HG03135 (cell line): ENCODE data around the gene PLD1.
"Not testable (repeated sequence)": the region's sequence is repeated elsewhere in the genome, so short reads cannot be mapped to it uniquely, and the experiment has no call there.

Experiments
- ATAC-seq: cut with Tn5 transposase; IDR thresholded peaks from one replicate; pipeline ENCODE4 v1.9.1; 2021; ENCODE audit warnings: mild to moderate bottlenecking, moderate library complexity; ENCODE audit not compliant: unreplicated experiment

Gene PLD1, protein sequence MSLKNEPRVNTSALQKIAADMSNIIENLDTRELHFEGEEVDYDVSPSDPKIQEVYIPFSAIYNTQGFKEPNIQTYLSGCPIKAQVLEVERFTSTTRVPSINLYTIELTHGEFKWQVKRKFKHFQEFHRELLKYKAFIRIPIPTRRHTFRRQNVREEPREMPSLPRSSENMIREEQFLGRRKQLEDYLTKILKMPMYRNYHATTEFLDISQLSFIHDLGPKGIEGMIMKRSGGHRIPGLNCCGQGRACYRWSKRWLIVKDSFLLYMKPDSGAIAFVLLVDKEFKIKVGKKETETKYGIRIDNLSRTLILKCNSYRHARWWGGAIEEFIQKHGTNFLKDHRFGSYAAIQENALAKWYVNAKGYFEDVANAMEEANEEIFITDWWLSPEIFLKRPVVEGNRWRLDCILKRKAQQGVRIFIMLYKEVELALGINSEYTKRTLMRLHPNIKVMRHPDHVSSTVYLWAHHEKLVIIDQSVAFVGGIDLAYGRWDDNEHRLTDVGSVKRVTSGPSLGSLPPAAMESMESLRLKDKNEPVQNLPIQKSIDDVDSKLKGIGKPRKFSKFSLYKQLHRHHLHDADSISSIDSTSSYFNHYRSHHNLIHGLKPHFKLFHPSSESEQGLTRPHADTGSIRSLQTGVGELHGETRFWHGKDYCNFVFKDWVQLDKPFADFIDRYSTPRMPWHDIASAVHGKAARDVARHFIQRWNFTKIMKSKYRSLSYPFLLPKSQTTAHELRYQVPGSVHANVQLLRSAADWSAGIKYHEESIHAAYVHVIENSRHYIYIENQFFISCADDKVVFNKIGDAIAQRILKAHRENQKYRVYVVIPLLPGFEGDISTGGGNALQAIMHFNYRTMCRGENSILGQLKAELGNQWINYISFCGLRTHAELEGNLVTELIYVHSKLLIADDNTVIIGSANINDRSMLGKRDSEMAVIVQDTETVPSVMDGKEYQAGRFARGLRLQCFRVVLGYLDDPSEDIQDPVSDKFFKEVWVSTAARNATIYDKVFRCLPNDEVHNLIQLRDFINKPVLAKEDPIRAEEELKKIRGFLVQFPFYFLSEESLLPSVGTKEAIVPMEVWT

DNA sequence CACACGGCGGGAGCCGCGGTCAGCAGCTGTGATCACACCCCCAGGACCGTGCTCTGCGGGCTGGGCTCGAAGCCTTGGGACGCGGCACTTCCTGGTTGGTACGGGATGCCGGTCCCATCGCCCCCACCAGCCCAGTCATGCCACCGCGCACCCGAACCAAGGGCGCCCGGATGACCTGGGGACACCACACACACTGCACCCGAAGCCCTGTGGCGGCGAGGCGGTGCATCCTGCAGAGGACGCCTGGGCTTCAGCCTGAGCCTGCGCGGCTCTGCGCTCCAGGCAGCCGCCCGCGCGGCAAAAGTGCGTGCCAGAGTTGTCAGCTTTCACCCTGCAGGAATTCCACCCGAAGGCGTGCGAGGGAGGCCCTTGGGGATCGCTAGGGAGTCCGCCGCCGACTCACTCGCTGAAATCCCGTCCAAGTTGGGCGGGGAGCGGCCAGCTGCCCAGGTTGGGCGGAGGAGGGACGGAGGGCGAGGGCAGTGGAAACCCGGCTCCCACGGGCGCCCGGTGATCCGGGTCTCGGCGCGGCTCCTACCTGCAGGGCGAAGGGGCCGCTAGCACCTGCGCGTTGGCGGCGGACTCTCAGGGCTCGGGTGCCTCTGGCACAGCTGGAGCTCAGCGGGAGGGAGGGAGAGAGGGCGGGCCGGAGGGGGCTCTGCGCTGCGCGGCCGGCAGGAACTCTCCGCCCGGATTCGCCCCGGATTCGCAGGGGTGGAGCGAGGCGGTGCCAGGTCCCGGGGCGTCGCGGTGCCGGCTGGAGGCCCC, at the start of gene PLD1:
TSS of gene PLD1 (minus strand) at position 623 of the 768 bp plus-strand sequence. CDS start 72,432 bp downstream, outside the sequence.
- peak; percentile 62 for ATAC-seq

DNA sequence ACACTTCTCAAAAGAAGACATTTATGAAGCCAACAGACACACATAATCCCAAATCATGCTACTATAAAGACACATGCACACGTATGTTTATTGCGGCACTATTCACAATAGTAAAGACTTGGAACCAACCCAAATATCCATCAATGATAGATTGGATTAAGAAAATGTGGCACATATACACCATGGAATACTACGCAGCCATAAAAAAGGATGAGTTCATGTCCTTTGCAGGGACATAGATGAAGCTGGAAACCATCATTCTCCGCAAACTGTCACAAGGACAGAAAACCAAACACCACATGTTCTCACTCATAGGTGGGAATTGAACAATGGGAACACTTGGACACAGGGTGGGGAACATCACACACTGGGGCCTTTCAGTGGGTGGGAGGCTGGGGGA, 48.5 kb upstream of the PLD1 start:
- ATAC-seq: not testable (repeated sequence)

DNA sequence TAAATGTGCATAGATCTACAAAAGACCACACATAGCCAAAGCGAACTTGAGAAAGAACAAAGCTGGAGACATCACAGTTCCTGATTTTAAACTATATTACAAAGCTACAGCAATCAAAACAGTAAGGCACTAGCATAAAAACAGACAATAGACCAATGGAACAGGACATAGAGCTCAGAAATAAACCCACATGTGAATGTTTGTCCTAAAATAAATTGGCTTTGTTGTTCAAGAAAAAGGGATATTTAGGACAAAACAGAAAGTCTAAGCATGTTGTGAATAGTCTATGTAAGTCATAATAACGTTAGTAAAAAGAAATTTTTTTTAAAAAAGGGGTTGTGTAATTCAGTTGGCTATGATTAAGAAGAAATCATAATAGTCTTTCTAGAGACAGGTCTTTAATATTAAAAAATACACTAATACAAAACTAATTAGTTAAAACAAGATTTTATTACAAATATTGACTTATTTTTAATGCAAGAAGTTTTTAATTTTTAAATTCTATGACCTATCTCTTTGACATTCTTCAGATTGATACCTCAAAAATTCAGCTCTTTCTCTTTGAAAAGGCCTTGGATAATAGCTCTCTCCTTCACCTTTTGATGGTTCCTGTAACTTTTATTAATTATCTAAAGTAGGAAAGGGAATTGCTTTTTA, 44.5 kb upstream of the PLD1 start:
- ATAC-seq: no peak

DNA sequence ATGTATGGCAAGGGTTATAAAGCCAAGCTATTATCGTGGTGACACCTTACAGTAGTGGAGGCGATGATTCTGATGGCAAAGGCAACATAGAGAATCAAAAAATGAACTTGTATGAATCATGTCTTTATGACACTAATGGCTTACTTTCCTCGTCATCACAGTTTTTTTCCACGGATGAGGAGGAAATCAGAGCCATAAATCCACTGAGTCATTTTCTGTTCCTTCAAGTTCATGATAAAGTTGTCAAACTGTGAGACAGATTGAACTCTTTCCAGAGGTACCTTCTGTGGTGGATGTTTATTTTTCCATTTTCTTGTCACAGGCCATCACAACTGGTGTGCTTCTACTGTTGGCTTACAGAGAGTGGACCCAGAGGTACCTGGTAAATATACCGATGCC, 41.4 kb upstream of the PLD1 start:
- ATAC-seq: no peak

DNA sequence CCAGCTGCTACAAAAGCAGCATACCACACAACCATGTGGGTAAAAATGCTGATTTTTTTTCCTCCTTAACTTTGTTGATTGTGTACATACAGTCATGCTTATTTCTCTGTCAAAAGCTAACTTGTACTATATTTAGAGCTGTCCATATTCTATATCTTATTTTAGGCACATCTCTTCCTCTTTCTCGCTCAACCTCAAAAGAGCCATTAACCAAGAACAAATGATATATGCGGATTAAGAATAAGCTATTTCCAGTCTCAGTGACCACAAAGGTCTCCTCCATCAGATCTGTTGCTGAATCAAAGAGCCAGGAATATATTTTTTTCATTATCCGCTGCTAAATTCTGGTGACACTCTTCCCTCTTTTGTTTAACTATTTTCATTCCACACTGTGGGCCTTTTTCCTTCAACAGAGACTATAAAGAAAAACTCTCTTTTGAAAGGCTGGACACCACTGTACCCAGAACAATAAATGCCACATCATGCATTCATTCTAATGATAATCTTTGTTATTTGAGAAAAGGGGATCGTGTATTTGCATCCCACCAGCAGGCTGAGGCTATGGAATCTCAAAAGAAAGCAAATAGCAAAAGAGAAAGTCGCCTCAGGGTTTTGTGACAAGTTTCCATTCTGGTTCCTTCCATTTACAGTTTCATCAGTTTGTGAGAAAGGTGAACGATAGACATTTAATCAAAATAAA, 40.8 kb upstream of the PLD1 start:
- ATAC-seq: no peak

DNA sequence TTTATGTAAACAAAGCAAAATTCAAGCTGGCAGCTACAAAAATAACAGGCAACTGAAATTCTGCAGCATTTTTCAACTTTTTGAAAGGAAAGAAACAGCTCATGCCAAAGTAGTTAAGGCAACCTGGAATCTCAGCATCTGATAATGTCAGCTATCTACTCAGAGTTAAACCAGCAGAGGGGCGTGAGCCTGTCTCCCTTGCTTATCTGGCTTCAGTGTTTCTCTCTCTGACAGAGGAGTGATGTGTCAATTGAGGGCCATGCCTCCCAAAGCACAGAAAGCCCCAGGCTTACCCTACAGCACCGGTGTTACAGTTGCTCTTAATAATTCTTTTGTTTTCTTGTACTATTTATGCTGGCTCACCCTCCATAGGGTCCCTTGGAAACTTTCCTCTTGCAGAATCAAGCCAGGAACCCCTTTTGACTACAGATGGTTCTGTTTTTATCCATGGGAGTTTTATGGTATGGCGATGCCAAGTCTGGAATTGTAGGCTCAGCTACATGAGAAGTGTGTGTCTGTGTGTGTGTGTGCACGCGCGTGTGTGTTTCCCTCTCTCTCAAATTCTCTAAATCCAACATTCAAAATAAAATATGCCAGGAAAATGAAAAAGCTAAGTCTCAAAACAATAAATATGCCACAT, 40.2 kb upstream of the PLD1 start:
- no peak for ATAC-seq

DNA sequence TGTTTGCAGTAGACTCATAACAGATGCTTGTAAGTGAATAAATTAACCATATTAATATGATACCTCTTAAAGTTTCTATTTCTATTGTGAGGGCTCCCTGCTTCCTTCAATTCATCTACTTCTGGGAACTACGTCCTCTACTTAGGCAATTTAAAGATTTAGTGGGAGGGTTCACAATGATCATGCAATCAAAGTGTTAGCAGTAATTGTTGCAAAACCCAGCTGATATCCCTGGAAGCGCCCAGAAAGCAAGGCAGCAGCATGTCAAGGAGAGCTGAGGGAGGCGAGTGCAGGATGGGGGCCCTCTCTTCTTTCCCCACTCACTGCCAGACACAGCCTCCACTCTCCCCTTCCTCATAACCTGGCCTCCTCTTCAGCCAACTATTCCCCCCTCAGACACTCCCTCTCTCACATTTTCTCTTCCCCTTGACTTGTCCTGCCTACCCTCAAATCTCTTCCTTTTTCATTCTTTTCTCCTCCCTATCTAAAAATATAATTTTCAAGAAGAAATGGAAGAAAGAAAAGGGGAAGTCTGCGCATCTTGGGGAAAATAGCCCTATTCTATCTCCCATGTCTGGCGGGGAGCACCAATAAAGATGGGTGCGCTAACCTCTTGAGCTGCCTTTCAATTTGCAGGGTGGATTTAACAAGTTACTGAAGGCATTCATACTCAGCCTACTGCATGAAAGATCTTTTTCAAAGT, 39.5 kb upstream of the PLD1 start:
- ATAC-seq: no peak

DNA sequence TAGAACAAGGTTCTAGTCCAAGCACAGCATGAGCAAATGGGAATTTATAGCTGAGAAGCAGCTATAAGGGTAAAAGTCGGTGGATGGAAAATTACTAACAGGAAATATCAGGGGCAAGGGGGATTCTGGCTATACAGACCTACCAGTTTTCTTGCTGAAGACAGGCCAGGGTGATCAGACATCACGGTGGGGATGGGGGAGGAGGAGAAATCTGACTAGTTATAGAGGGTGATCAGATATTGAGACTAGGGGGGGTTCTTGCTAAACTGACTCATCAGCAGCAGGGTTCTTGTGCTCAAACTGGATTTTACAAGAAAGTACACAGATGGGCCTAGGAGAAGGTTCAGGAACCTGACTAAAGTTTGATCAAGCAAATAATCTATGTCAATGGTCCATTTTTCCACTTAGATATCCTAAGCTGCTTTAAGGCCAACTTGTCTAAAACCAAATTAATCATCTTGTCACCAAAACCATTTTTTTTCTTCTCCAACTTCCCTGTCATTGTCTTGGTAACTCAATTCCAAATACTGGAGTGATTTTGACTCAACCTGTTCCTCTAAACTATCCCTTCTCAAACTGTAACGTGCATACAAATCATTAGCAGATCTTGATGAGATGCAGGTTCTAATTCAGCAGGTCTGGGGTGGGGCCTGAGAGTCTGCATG, 37.4 kb upstream of the PLD1 start:
- no peak for ATAC-seq

DNA sequence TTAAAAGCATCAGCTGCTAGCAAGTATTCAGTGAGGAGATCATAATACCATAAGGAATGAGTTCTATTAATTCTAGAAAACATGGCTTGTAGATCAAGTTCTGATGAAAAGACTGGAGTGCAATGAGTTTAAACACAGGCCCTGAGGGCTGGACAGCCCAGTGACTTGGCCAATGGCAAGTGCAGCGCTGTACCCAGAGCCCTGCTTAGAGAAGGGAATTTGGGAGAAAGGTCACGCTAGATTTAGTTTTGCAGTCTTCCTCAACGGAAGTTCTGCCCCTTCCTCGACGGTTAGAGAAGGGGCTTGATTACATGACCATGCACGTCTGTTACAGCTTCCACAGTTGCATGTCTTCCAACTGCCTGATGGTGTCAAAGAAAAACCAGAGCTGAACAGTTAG, 36.9 kb upstream of the PLD1 start:
- no peak for ATAC-seq

DNA sequence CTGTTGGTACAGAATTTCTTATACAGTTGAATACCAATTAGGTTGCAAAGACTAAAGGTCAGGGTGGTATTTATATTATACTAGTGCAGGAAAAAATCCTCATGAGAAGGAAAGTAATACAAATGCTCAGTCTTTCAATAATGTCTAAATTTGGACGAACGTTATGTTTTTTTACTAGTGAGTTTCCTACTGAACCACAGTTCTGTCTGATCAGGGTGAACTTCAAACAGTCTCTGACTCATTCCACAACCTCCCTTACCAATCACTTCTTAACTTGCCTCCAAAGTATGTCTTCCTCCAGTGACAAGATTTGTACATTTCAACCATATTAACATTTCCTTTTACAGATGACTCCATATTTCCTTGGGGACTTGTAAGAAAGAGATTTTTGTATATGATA, 36.3 kb upstream of the PLD1 start:
- ATAC-seq: peak; percentile 96

DNA sequence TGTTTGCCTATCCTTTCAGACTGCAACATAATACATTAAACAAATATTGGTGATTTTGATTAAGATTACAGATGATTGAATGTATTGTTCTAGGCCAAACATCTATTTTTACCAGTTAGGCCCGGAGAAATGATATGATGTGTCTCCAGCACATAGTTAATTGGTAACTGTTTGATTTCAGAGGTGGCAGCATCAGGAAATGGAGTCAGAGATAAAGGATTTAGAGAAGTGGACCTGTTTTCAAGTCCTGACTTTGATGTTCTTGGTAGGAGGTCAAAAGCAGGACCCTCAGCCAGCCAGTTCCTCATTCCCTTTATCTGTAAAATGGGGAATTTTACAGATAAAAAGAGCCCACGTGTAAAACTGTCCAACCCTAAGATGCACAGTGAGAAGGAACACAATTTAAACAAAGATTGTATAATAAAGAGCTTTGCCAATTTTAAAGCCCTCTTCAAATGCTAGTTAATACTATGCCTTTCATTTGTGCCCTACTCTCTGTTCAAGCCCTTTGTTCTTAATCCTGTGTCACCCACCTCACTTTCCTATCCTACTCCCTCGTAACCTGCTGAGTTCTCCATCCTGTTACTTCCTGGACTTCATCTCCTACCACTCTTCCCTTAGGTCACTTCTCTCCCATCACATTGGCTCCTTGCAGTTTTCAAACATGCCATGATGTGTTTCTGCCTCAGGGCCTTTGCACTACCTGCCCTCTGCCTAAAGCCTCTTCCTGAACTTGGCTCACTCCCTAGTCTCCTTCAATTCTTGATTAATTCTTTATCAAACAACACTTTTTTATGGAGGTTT, 35.4 kb upstream of the PLD1 start:
- no peak for ATAC-seq

DNA sequence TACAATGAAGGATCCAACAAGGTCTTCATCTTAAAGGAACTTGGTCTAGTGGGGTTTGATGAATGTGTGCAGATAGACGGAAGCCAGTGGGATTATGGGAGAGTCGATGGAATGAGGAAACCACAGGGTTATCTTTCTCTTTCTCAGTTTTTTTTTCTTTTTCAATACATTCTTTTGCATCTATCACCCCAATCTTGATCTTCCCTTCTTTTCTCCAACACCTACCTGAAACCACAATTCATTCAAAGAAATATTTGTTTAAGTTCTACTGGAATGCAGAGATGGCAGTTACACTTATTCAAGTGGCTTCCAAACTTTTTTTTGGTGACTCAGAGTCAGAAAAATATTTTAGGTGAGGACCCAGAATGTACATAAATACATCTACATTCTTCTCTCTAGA, 34.6 kb upstream of the PLD1 start:
- no peak for ATAC-seq

DNA sequence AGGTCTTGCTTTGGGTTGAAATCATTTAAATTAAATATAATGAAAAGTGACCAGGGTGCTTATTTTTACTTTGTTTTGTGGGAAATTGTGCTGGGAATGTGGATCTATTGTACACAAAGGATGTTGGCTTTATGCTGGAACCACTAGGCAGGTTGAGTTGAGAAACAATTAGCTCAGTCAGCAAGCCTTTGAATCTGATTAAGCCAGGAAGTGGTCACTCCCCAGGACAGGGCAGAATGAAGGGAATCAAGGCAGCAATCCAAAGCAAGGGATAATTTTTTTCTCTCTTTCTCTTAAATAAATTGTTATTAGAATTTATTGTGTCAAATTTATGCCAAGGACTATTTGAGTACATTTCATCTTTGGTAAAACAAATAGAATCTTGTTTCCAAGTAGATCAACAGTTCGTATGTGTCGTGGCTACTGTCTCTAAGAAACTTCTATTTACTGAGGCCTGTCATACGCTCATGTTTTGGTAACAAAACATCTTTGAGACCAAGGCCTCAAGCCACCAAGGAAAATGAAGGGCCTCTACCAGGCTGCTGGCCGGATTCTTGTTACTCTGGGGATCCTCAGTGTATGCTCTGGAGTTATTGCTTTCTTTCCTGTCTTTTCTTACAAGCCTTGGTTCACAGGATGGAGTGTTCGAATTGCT, 32.7 kb upstream of the PLD1 start, which contains the start of gene TMEM212:
TSS of gene TMEM212 (plus strand) at position 486 of the 655 bp plus-strand sequence. CDS start at position 521, 35 bp downstream.
- ATAC-seq: no peak

DNA sequence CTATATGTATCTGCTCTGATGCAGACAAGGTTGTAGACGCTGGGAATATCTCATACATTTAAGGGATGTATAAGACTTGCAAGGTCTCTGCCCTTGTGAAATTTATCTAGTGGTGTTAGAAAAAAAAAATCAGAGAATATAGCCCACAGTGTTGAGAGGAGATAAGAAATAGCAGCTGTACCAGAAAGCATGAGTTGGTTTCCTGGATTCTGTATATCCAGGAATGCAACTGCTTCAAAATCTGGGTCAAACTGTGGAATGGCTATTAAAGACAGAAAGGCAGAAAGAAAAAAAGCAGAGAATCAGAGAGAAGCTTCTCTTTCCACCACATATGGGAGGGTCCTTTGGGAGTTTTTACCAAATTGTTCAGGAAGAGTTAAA, 31.3 kb upstream of the PLD1 start:
- ATAC-seq: no peak

DNA sequence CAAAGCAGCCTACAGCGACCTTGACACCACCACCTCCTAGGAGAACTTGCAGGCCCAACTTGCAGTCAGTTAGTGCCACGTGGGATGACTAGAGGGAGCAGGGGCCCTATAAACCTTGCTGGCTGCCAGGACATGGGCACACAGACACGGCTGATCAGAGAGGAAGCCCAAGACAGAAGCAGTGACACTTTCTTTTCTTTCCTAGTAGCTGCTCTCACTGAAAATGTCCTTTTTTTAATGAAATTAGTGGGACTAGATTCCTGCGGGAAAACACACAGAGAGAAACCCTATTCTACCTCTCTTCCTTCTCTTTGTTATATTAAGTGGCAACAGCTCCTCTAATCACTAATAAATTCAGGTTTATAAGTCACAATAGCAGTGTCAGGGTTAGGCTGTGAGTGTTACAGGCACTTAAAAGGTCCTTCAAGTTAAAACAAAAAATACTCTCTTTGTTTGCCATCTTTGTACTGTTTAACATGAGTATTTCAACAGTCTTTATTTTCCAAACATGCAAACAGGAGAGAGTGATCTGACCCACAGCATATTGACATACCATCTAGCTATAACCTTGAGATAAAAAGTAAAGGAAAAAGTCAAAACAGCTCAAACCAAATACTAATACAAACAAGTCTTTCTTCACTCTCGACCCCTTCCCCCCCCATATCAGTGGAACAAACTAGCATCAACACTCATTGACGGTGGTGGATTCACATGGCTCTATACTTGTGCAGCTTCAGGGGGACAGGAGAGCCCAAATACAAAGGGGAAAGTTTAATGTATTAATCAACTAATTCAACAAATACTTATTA, 30.7 kb upstream of the PLD1 start:
- no peak for ATAC-seq

DNA sequence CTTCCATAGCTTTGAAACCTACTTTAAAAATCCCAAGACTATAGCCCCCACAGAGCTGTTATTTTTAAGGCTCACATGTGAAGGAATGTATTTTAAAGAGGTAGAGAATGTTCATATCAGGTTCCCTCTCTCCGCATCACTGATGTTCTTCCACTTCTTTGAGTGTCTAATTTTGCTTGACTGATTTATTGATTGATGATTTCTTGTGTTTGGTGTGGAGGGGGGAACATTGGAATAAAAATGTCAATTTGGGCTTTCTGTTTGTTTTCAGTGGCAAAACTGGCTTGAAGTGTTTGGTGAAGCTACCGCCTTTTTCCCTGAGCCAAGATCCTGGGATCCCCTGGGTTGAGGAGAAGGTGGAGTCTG, 30.1 kb upstream of the PLD1 start:
- no peak for ATAC-seq
